DOHH2 (cell line): ENCODE results near the gene FAM3B.

Source experiments
- CTCF ChIP-seq: fragments of 200-600 bp; sonication (generic); IDR thresholded peaks from one replicate; pipeline ENCODE4 v1.5.1; 2014; ENCODE audit warnings: antibody characterized with exemption, mild to moderate bottlenecking, low read depth, low read length; ENCODE audit not compliant: poor library complexity, severe bottlenecking
- EZH2phosphoT487 ChIP-seq: fragments of 200-600 bp; sonication (generic); IDR thresholded peaks from 2 replicates; pipeline ENCODE4 v1.6.1; 2017; ENCODE audit warnings: borderline replicate concordance, mild to moderate bottlenecking, antibody characterized with exemption, low read length, moderate library complexity, mixed read lengths

- TF ChIP-seq CTCF (no peak), EZH2phosphoT487 (no peak)
Observed at GRCh38 chr21:41363370-41364270, 47.0 kb downstream of the FAM3B start.
